A673 (cell line): ENCODE data around the gene KIR3DL1. TPM values are rescaled to one million over a fixed set of nuclear protein-coding genes. Genes with fewer than 3 reads are reported as not detected.
"Not testable (repeated sequence)": the region's sequence is repeated elsewhere in the genome, so short reads cannot be mapped to it uniquely, and the experiment has no call there.

Experiments used
- BruUV-seq: library from RNA; stranded (reverse); fragments of 400-500 nt; replicated peaks from 2 replicates; lab custom pipeline; 2021; lab: Mats Ljungman, UMichigan
- CTCF ChIA-PET: fragments of 300-600 bp; sonication (Branson Sonifier 250); formaldehyde crosslinking; loops from one replicate; lab custom pipeline; 2022; ENCODE audit warnings: antibody characterized with exemption; lab: Charles Lee
- POLR2A ChIA-PET: fragments of 300-600 bp; sonication (Branson Sonifier 250); formaldehyde crosslinking; loops from one replicate; lab custom pipeline; 2022; ENCODE audit warnings: antibody characterized with exemption; ENCODE audit not compliant: low non-redundant PET; lab: Charles Lee
- DNase-seq: peaks from one replicate; pipeline ENCODE4 v3.0.0-alpha.2; 2015; ENCODE audit warnings: low spot score
- H3K27ac ChIP-seq: fragments of 200-600 bp; sonication (generic); 2 replicates; pipeline ENCODE4 v1.5.1; 2016; ENCODE audit warnings: mixed run types, low read depth, mild to moderate bottlenecking, mixed read lengths, antibody characterized with exemption, low read length; ENCODE audit not compliant: poor library complexity, severe bottlenecking
- H3K27me3 ChIP-seq: fragments of 200-600 bp; sonication (generic); replicated peaks from 2 replicates; pipeline ENCODE4 v1.6.1; 2017; ENCODE audit warnings: mixed run types, low read depth, mild to moderate bottlenecking, mixed read lengths, antibody characterized with exemption, low read length; ENCODE audit not compliant: insufficient read depth, poor library complexity
- H3K36me3 ChIP-seq: fragments of 200-600 bp; sonication (generic); 2 replicates; pipeline ENCODE4 v1.6.1; 2016; ENCODE audit warnings: mixed run types, mild to moderate bottlenecking, mixed read lengths, antibody characterized with exemption, low read length; ENCODE audit not compliant: insufficient read depth, poor library complexity, severe bottlenecking
- H3K4me1 ChIP-seq: fragments of 200-600 bp; sonication (generic); 2 replicates; pipeline ENCODE4 v1.6.1; 2017; ENCODE audit warnings: mixed run types, mild to moderate bottlenecking, mixed read lengths, antibody characterized with exemption, low read length; ENCODE audit not compliant: insufficient read depth, poor library complexity, severe bottlenecking
- H3K4me3 ChIP-seq: fragments of 200-600 bp; sonication (generic); 2 replicates; pipeline ENCODE4 v1.5.1; 2016; ENCODE audit warnings: low read depth, mixed run types, mild to moderate bottlenecking, mixed read lengths, low read length; ENCODE audit not compliant: poor library complexity, severe bottlenecking
- H3K9me3 ChIP-seq: fragments of 200-600 bp; sonication (generic); 2 replicates; pipeline ENCODE4 v1.6.1; 2016; ENCODE audit warnings: mixed run types, low read depth, mild to moderate bottlenecking, mixed read lengths, antibody characterized with exemption, low read length; ENCODE audit not compliant: poor library complexity, severe bottlenecking
- EZH2 ChIP-seq: fragments of 200-600 bp; sonication (generic); IDR thresholded peaks from 2 replicates; pipeline ENCODE4 v1.6.1; 2017; ENCODE audit warnings: borderline replicate concordance, low read depth, mild to moderate bottlenecking, mixed read lengths, antibody characterized with exemption, low read length; ENCODE audit not compliant: poor library complexity, severe bottlenecking
- intact Hi-C: fragments of 100-400 bp; cut with micrococcal nuclease; formaldehyde crosslinking; loops from one replicate; pipeline ENCODE4 v1.10.0; 2022; ENCODE audit not compliant: unreplicated experiment
- total RNA-seq: library from RNA; stranded (reverse); gene quantifications from 2 replicates; pipeline ENCODE4 v1.2.3, GENCODE V29; 2021
- TF ChIP-seq, protein P1 (sequence below): fragments of 300-800, 200-600 bp; sonication (generic); conservative IDR thresholded peaks from 2 replicates; pipeline ENCODE4 v1.5.1; 2017; ENCODE audit warnings: low read depth, mild to moderate bottlenecking, antibody characterized with exemption, low read length, moderate library complexity, mixed read lengths

KIR3DL1 gene
- total RNA-seq, 1 experiment from 2014 or later = not detected

GRCh38 chr19:54804571-54804970, 11.7 kb upstream of the KIR3DL1 start:
- ChIA-PET POLR2A (no interaction called here), CTCF (no interaction called here)
- intact Hi-C loops = no loop called here
- H3K27me3 ChIP-seq = no peaks in the 10 kb centered on the region
- TF ChIP-seq, protein P1, sequence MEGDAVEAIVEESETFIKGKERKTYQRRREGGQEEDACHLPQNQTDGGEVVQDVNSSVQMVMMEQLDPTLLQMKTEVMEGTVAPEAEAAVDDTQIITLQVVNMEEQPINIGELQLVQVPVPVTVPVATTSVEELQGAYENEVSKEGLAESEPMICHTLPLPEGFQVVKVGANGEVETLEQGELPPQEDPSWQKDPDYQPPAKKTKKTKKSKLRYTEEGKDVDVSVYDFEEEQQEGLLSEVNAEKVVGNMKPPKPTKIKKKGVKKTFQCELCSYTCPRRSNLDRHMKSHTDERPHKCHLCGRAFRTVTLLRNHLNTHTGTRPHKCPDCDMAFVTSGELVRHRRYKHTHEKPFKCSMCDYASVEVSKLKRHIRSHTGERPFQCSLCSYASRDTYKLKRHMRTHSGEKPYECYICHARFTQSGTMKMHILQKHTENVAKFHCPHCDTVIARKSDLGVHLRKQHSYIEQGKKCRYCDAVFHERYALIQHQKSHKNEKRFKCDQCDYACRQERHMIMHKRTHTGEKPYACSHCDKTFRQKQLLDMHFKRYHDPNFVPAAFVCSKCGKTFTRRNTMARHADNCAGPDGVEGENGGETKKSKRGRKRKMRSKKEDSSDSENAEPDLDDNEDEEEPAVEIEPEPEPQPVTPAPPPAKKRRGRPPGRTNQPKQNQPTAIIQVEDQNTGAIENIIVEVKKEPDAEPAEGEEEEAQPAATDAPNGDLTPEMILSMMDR = no peak
- no peak for TF ChIP-seq EZH2
- H3K4me1 ChIP-seq = no peaks in the 10 kb centered on the region
- BruUV-seq = no TSS peak
- H3K9me3 ChIP-seq = no peaks in the 10 kb centered on the region
- no peaks in the 10 kb centered on the region for H3K36me3 ChIP-seq
- DNase-seq = no peak
- H3K4me3 ChIP-seq = no peak overlapping the region
- H3K27ac ChIP-seq = no peak overlapping the region

- ChIA-PET POLR2A (no interaction called here), CTCF (no interaction called here)
- Histone ChIP-seq H3K36me3 (no peaks in the 10 kb centered on the region), H3K27ac (no peak overlapping the region), H3K27me3 (no peaks in the 10 kb centered on the region), H3K9me3 (no peaks in the 10 kb centered on the region), H3K4me3 (no peak overlapping the region), H3K4me1 (no peaks in the 10 kb centered on the region)
- TF ChIP-seq, protein P1 = no peak
- TF ChIP-seq EZH2 = no peak
- BruUV-seq = no TSS peak
- intact Hi-C loops = no loop called here
- DNase-seq = no peak
These were observed 10.4 kb upstream of the KIR3DL1 start for GRCh38 chr19:54805665-54806515.

GRCh38 chr19:54806516-54806838, 9.8 kb upstream of the KIR3DL1 start:
- CTCF ChIA-PET = no interaction called here
- Histone ChIP-seq H3K27me3 (no peaks in the 10 kb centered on the region), H3K4me1 (no peaks in the 10 kb centered on the region), H3K4me3 (no peak overlapping the region), H3K27ac (no peak overlapping the region), H3K36me3 (no peaks in the 10 kb centered on the region), H3K9me3 (no peaks in the 10 kb centered on the region)
- intact Hi-C loops = no loop called here
- no peak for DNase-seq
- BruUV-seq = no TSS peak
- TF ChIP-seq, protein P1 = no peak
- TF ChIP-seq EZH2 = no peak
- POLR2A ChIA-PET = no interaction called here

- intact Hi-C loops, H3K4me3 ChIP-seq, H3K27me3 ChIP-seq, CTCF ChIA-PET, POLR2A ChIA-PET, DNase-seq, H3K9me3 ChIP-seq, BruUV-seq, H3K36me3 ChIP-seq, H3K27ac ChIP-seq, H3K4me1 ChIP-seq: not testable (repeated sequence)
These were observed 1.7 kb upstream of the KIR3DL1 start for GRCh38 chr19:54814571-54814970.
